Neural progenitor cell (in vitro differentiated cells): ENCODE data around the gene MAIP1. TPM values are rescaled to one million over a fixed set of nuclear protein-coding genes. Genes with fewer than 3 reads are reported as not detected.

ENCODE experiments used
- DNase-seq: peaks from one replicate; pipeline ENCODE4 v3.0.0-alpha.2; 2016; ENCODE audit warnings: low spot score
- H2AFZ ChIP-seq: fragments of 200-600 bp; sonication (generic); replicated peaks from 2 replicates; pipeline ENCODE4 v1.6.1; 2016; ENCODE audit warnings: antibody characterized with exemption
- H3F3A ChIP-seq: fragments of 200-600 bp; sonication (generic); 2 replicates; pipeline ENCODE4 v1.6.1; 2016; ENCODE audit warnings: antibody characterized with exemption, low read depth
- H3K27ac ChIP-seq: fragments of 200-600 bp; sonication (generic); 2 replicates; pipeline ENCODE4 v1.5.1; 2016; ENCODE audit warnings: mild to moderate bottlenecking
- H3K27me3 ChIP-seq: fragments of 200-600 bp; sonication (generic); 2 replicates; pipeline ENCODE4 v1.6.1; 2016; ENCODE audit warnings: mild to moderate bottlenecking, moderate library complexity
- H3K36me3 ChIP-seq: fragments of 200-600 bp; sonication (generic); 2 replicates; pipeline ENCODE4 v1.5.1; 2016
- H3K4me1 ChIP-seq: fragments of 200-600 bp; sonication (generic); 2 replicates; pipeline ENCODE4 v1.6.1; 2016; ENCODE audit warnings: mixed run types
- H3K4me2 ChIP-seq: fragments of 200-600 bp; sonication (generic); 2 replicates; pipeline ENCODE4 v1.6.1; 2016
- H3K4me3 ChIP-seq: fragments of 200-600 bp; sonication (generic); 2 replicates; pipeline ENCODE4 v1.5.1; 2016
- H3K79me2 ChIP-seq: fragments of 200-600 bp; sonication (generic); 2 replicates; pipeline ENCODE4 v1.6.1; 2016; ENCODE audit warnings: low read depth
- H3K9ac ChIP-seq: fragments of 200-600 bp; sonication (generic); 2 replicates; pipeline ENCODE4 v1.6.1; 2016
- H3K9me3 ChIP-seq: fragments of 200-600 bp; sonication (generic); 2 replicates; pipeline ENCODE4 v1.5.1; 2016; ENCODE audit warnings: low read depth
- H4K20me1 ChIP-seq: fragments of 200-600 bp; sonication (generic); 2 replicates; pipeline ENCODE4 v1.6.1; 2016; ENCODE audit warnings: low read depth
- H3K27ac Mint-ChIP-seq: 3 replicates; pipeline ENCODE4 v1.8.0; 2021; ENCODE audit warnings: mixed read lengths
- H3K27me3 Mint-ChIP-seq: 2 replicates; pipeline ENCODE4 v1.8.0; 2022; ENCODE audit warnings: low read depth, mild to moderate bottlenecking, inconsistent platforms, moderate library complexity, mixed read lengths; ENCODE audit not compliant: insufficient read depth
- H3K36me3 Mint-ChIP-seq: 3 replicates; pipeline ENCODE4 v1.8.0; 2021; ENCODE audit warnings: mixed read lengths
- H3K4me1 Mint-ChIP-seq: 3 replicates; pipeline ENCODE4 v1.8.0; 2021; ENCODE audit warnings: mixed read lengths
- H3K4me3 Mint-ChIP-seq: 3 replicates; pipeline ENCODE4 v1.8.0; 2021; ENCODE audit warnings: mild to moderate bottlenecking, moderate library complexity, mixed read lengths
- H3K9me3 Mint-ChIP-seq: 3 replicates; pipeline ENCODE4 v1.8.0; 2020; ENCODE audit warnings: mixed read lengths
- CTCF ChIP-seq: fragments of 200-600 bp; sonication (generic); IDR thresholded peaks from 2 replicates; pipeline ENCODE4 v1.5.1; 2017; ENCODE audit warnings: antibody characterized with exemption, mild to moderate bottlenecking
- EZH2 ChIP-seq: fragments of 200-600 bp; sonication (generic); IDR thresholded peaks from 2 replicates; pipeline ENCODE4 v1.6.1; 2017; ENCODE audit warnings: antibody characterized with exemption, mild to moderate bottlenecking, moderate library complexity
- EZH2phosphoT487 ChIP-seq: fragments of 200-600 bp; sonication (generic); IDR thresholded peaks from 2 replicates; pipeline ENCODE4 v1.6.1; 2017; ENCODE audit warnings: antibody characterized with exemption
- total RNA-seq: library from RNA; depleted of rRNA; stranded (reverse); fragments of >200 nt; gene quantifications from 2 replicates; pipeline ENCODE4 v1.2.3, GENCODE V29; 2015; ENCODE audit warnings: low replicate concordance

MAIP1 gene
- total RNA-seq, 1 donor from 2014 or later = 14.0 TPM

- H3K27me3 ChIP-seq = no peaks in the 10 kb centered on the region
- Mint-ChIP-seq H3K27me3 (no peaks in the 10 kb centered on the region), H3K27ac (peak overlapping the region; percentile 96), H3K9me3 (no peaks in the 10 kb centered on the region), H3K4me1 (peaks cover 31% of the 10 kb centered on the region), H3K4me3 (peak overlapping the region; percentile 98), H3K36me3 (peaks cover 4% of the 10 kb centered on the region)
- peaks cover 4% of the 10 kb centered on the region for H4K20me1 ChIP-seq
- H3K9ac ChIP-seq = peak overlapping the region; percentile 92
- H3F3A ChIP-seq = peaks cover 20% of the 10 kb centered on the region
- H3K9me3 ChIP-seq = no peaks in the 10 kb centered on the region
- peak overlapping the region; percentile 74 for H3K4me3 ChIP-seq
- H3K36me3 ChIP-seq = peaks cover 11% of the 10 kb centered on the region
- peak overlapping the region; percentile 98 for H2AFZ ChIP-seq
- TF ChIP-seq CTCF (no peak), EZH2phosphoT487 (no peak), EZH2 (no peak)
- DNase-seq = peak; percentile 59
- H3K27ac ChIP-seq = peak overlapping the region; percentile 98
- peak overlapping the region; percentile 78 for H3K4me2 ChIP-seq
- peaks cover 9% of the 10 kb centered on the region for H3K4me1 ChIP-seq
- H3K79me2 ChIP-seq = peaks cover 93% of the 10 kb centered on the region
These were observed 409 bp upstream of the MAIP1 start for GRCh38 chr2:199955007-199955338.

GRCh38 chr2:199956062-199956380, 639 bp downstream of the MAIP1 start:
- peak overlapping the region; percentile 98 for H3K4me3 Mint-ChIP-seq
- H3K9me3 Mint-ChIP-seq = no peaks in the 10 kb centered on the region
- TF ChIP-seq EZH2 (no peak), CTCF (no peak), EZH2phosphoT487 (no peak)
- peak overlapping the region; percentile 98 for H2AFZ ChIP-seq
- H3K9me3 ChIP-seq = no peaks in the 10 kb centered on the region
- peaks cover 4% of the 10 kb centered on the region for H4K20me1 ChIP-seq
- H3K4me1 ChIP-seq = peaks cover 9% of the 10 kb centered on the region
- peaks cover 20% of the 10 kb centered on the region for H3F3A ChIP-seq
- H3K36me3 Mint-ChIP-seq = peaks cover 4% of the 10 kb centered on the region
- peak overlapping the region; percentile 74 for H3K4me3 ChIP-seq
- DNase-seq = peak; percentile 6
- peak overlapping the region; percentile 96 for H3K27ac Mint-ChIP-seq
- peaks cover 82% of the 10 kb centered on the region for H3K79me2 ChIP-seq
- H3K27me3 Mint-ChIP-seq = no peaks in the 10 kb centered on the region
- peak overlapping the region; percentile 78 for H3K4me2 ChIP-seq
- peak overlapping the region; percentile 92 for H3K9ac ChIP-seq
- peaks cover 20% of the 10 kb centered on the region for H3K36me3 ChIP-seq
- peaks cover 31% of the 10 kb centered on the region for H3K4me1 Mint-ChIP-seq
- no peaks in the 10 kb centered on the region for H3K27me3 ChIP-seq
- H3K27ac ChIP-seq = peak overlapping the region; percentile 98

GRCh38 chr2:199958014-199958413, 2.6 kb downstream of the MAIP1 start:
- H3K27me3 Mint-ChIP-seq = no peaks in the 10 kb centered on the region
- H3K79me2 ChIP-seq = peaks cover 63% of the 10 kb centered on the region
- peaks cover 12% of the 10 kb centered on the region for H3K36me3 Mint-ChIP-seq
- H3K4me3 ChIP-seq = no peak overlapping the region
- H3K4me1 ChIP-seq = peaks cover 9% of the 10 kb centered on the region
- H3K4me1 Mint-ChIP-seq = peaks cover 31% of the 10 kb centered on the region
- no peak for DNase-seq
- H3F3A ChIP-seq = peaks cover 20% of the 10 kb centered on the region
- no peaks in the 10 kb centered on the region for H3K27me3 ChIP-seq
- H3K9me3 ChIP-seq = no peaks in the 10 kb centered on the region
- H3K4me2 ChIP-seq = no peak overlapping the region
- H3K36me3 ChIP-seq = peaks cover 31% of the 10 kb centered on the region
- H3K27ac Mint-ChIP-seq = no peak overlapping the region
- no peaks in the 10 kb centered on the region for H3K9me3 Mint-ChIP-seq
- H3K27ac ChIP-seq = no peak overlapping the region
- TF ChIP-seq EZH2phosphoT487 (no peak), EZH2 (no peak), CTCF (no peak)
- H4K20me1 ChIP-seq = no peaks in the 10 kb centered on the region
- peak overlapping the region; percentile 48 for H3K4me3 Mint-ChIP-seq
- H2AFZ ChIP-seq = no peak overlapping the region
- no peak overlapping the region for H3K9ac ChIP-seq

GRCh38 chr2:199962203-199962602, 6.8 kb downstream of the MAIP1 start:
- Histone ChIP-seq H3K9ac (no peak overlapping the region), H3K4me1 (no peaks in the 10 kb centered on the region), H3K36me3 (peaks cover 53% of the 10 kb centered on the region), H3K27me3 (no peaks in the 10 kb centered on the region), H3K9me3 (no peaks in the 10 kb centered on the region), H3K4me2 (no peak overlapping the region), H4K20me1 (no peaks in the 10 kb centered on the region), H3K4me3 (no peak overlapping the region), H3F3A (no peaks in the 10 kb centered on the region), H3K79me2 (peaks cover 23% of the 10 kb centered on the region), H2AFZ (no peak overlapping the region), H3K27ac (no peak overlapping the region)
- no peak for DNase-seq
- H3K27me3 Mint-ChIP-seq = no peaks in the 10 kb centered on the region
- H3K36me3 Mint-ChIP-seq = peaks cover 19% of the 10 kb centered on the region
- no peak overlapping the region for H3K4me3 Mint-ChIP-seq
- peaks cover 9% of the 10 kb centered on the region for H3K4me1 Mint-ChIP-seq
- H3K27ac Mint-ChIP-seq = no peak overlapping the region
- H3K9me3 Mint-ChIP-seq = no peaks in the 10 kb centered on the region
- TF ChIP-seq CTCF = no peak
- TF ChIP-seq EZH2 = no peak
- TF ChIP-seq EZH2phosphoT487 = no peak
